Activated naive CD4-positive, alpha-beta T cell treated with anti-CD3 and anti-CD28 coated beads for 36 hours (primary cell): Measurements from ENCODE around the gene GPC2. TPM values are rescaled to one million over a fixed set of nuclear protein-coding genes. Genes with fewer than 3 reads are reported as not detected.
A peak's percentile ranks its signal among the peaks of the same experiment; 100 is the strongest.

Experiments used
- CTCF ChIA-PET: fragments of 350-600 bp; sonication (Branson Sonifier 250); formaldehyde crosslinking; loops from one replicate; lab custom pipeline; 2021; ENCODE audit warnings: antibody characterized with exemption; lab: Charles Lee
- DNase-seq: peaks from one replicate; pipeline ENCODE4 v3.0.0-alpha.2; 2020
- H3K27ac Mint-ChIP-seq: one replicate; pipeline ENCODE4 v1.8.0; 2021; ENCODE audit warnings: mild to moderate bottlenecking, mixed read lengths
- H3K27me3 Mint-ChIP-seq: one replicate; pipeline ENCODE4 v1.8.0; 2021; ENCODE audit warnings: low read depth, mixed read lengths
- H3K36me3 Mint-ChIP-seq: one replicate; pipeline ENCODE4 v1.8.0; 2021; ENCODE audit warnings: low read depth, mixed read lengths
- H3K4me1 Mint-ChIP-seq: one replicate; pipeline ENCODE4 v1.8.0; 2021; ENCODE audit warnings: low read depth, mixed read lengths
- H3K4me3 Mint-ChIP-seq: one replicate; pipeline ENCODE4 v1.8.0; 2021; ENCODE audit warnings: mild to moderate bottlenecking, moderate library complexity, mixed read lengths
- H3K9me3 Mint-ChIP-seq: one replicate; pipeline ENCODE4 v1.8.0; 2021; ENCODE audit warnings: mixed read lengths
- intact Hi-C: fragments of 100-400 bp; cut with micrococcal nuclease; formaldehyde crosslinking; loops from one replicate; pipeline ENCODE4 v1.15.1; 2023
- microRNA-seq: library from miRNA; unstranded; fragments of <30 nt; microRNA quantifications from one replicate; pipeline ENCODE4 v1.2.0, GENCODE V29; 2022; ENCODE audit warnings: borderline microRNAs expressed, borderline replicate concordance
- total RNA-seq, 2 experiments: library from RNA; stranded (reverse); gene quantifications; one replicate each; pipeline ENCODE4 v1.2.3, GENCODE V29; 2021

Gene GPC2
- total RNA-seq, 2 experiments from 2014 or later: 7.6 to 9.5 TPM

DNA sequence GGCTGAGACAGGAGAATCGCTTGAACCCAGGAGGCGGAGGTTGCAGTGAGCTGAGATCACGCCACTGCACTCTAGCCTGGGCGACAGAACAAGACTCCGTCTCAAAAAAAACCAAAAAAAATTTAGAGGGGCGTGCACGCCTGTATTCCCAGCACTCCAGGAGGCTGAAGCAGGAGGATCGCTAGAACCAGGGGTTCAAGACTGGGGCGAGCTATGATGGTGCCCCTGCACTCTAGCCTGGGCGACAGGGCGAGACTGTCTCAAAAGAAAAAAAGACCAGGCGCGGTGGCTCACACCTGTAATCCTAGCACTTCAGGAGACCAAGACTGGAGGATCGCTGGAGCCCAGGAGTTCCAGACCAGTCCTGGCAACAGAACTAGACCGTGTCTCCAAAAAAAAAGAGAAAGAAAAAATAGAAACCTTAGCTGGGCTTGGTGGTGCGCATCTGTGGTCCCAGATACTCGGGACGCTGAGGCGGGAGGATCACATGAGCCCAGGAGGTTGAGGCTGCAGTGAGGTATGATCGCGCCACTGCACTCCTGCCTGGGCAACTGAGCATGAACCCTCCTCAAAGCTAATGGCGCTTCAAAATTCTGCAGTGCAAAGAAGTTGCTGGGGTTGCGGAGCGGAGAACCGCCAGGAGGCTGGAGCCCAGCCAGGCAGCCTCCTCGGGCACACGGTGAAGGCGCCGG is 50.8 kb downstream of the GPC2 start:
- peak overlapping the region; percentile 99 for H3K27ac Mint-ChIP-seq
- CTCF ChIA-PET: interaction anchor here (0.7 to 1.0 kb wide), 5 partner anchors 23 to 261 kb away, joined by 3 to 4 read pairs (median 3); partner anchors contain the start of gene LAMTOR4
- H3K27me3 Mint-ChIP-seq: no peaks in the 10 kb centered on the region
- H3K36me3 Mint-ChIP-seq: peaks cover 13% of the 10 kb centered on the region
- H3K4me3 Mint-ChIP-seq: peak overlapping the region; percentile 100
- intact Hi-C loops: loop anchor here (1.0 to 5.0 kb wide), 5 partner anchors 25 to 719 kb away; partner anchors contain the start of genes AP4M1, BUD31, MCM7 and PDAP1
- no peak for DNase-seq
- H3K9me3 Mint-ChIP-seq: no peaks in the 10 kb centered on the region
- H3K4me1 Mint-ChIP-seq: peaks cover 27% of the 10 kb centered on the region

GRCh38 chr7:100124301-100125230 is 52.6 kb downstream of the GPC2 start:
- Mint-ChIP-seq H3K36me3 (peaks cover 13% of the 10 kb centered on the region), H3K27me3 (no peaks in the 10 kb centered on the region), H3K4me1 (peaks cover 31% of the 10 kb centered on the region), H3K9me3 (no peaks in the 10 kb centered on the region), H3K4me3 (peak overlapping the region; percentile 13), H3K27ac (peak overlapping the region; percentile 38)
- intact Hi-C loops: loop anchor here (5.0 kb wide), 1 partner anchor 717 kb away; the partner anchor contains the start of genes BUD31 and PDAP1
- DNase-seq: no peak
- CTCF ChIA-PET: interaction anchor here (0.6 to 1.0 kb wide), 6 partner anchors 42 to 1023 kb away, joined by 3 to 4 read pairs (median 3); no protein-coding TSS in a partner anchor

DNA sequence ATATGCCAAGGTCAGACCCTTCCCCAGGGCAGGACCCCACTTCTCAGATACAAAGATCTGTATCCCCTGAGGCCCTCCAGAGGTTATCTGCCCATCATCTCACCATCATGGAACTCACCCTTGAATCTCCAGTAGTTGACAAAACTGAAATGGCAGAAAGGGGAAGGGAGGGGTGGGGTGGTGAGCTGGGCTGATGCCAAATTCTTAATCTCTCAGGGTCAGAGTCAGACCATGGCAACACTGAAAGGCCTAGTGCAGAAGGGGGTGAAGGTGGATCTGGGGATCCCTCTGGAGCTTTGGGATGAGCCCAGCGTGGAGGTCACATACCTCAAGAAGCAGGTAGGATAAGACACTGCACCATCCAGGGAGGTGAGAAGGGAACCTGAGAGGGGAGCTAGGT is 54.6 kb downstream of the GPC2 start:
- intact Hi-C loops: no loop called here

GRCh38 chr7:100122067-100122466 is 55.1 kb downstream of the GPC2 start:
- no peak for DNase-seq
- Mint-ChIP-seq H3K27ac (no peak overlapping the region), H3K9me3 (no peaks in the 10 kb centered on the region), H3K36me3 (peaks cover 13% of the 10 kb centered on the region), H3K27me3 (no peaks in the 10 kb centered on the region), H3K4me3 (no peak overlapping the region), H3K4me1 (peaks cover 32% of the 10 kb centered on the region)
- intact Hi-C loops: no loop called here
- CTCF ChIA-PET: interaction anchor here (2.0 to 2.5 kb wide), 2 partner anchors 9 to 11 kb away, joined by 7 read pairs; no protein-coding TSS in a partner anchor

More for the DNA sequence above, 54.6 kb downstream of the GPC2 start:
- H3K4me3 Mint-ChIP-seq: no peak overlapping the region
- CTCF ChIA-PET: interaction anchor here (0.6 to 2.0 kb wide), 2 partner anchors 10 to 24 kb away, joined by 4 to 7 read pairs; no protein-coding TSS in a partner anchor
- H3K36me3 Mint-ChIP-seq: peaks cover 13% of the 10 kb centered on the region
- no peaks in the 10 kb centered on the region for H3K9me3 Mint-ChIP-seq
- H3K27ac Mint-ChIP-seq: no peak overlapping the region
- DNase-seq: no peak
- H3K27me3 Mint-ChIP-seq: no peaks in the 10 kb centered on the region
- peaks cover 32% of the 10 kb centered on the region for H3K4me1 Mint-ChIP-seq

- no peaks in the 10 kb centered on the region for H3K9me3 Mint-ChIP-seq
- peaks cover 31% of the 10 kb centered on the region for H3K4me1 Mint-ChIP-seq
- CTCF ChIA-PET: interaction anchor here (0.6 to 2.5 kb wide), 4 partner anchors 10 to 202 kb away, joined by 3 to 7 read pairs (median 4); no protein-coding TSS in a partner anchor
- H3K27me3 Mint-ChIP-seq: no peaks in the 10 kb centered on the region
- no peak for DNase-seq
- intact Hi-C loops: loop anchor here (1.0 kb wide), 2 partner anchors 28 to 100 kb away; partner anchors contain the start of gene LAMTOR4
- H3K27ac Mint-ChIP-seq: peak overlapping the region; percentile 95
- peak overlapping the region; percentile 93 for H3K4me3 Mint-ChIP-seq
- peaks cover 14% of the 10 kb centered on the region for H3K36me3 Mint-ChIP-seq
Measured at GRCh38 chr7:100120733-100121036, 56.5 kb downstream of the GPC2 start.

- intact Hi-C loops: loop anchor here (1.0 kb wide), 5 partner anchors 7 to 309 kb away; partner anchors contain the start of genes AP4M1, LAMTOR4, MCM7 and MEPCE
- Mint-ChIP-seq H3K4me3 (peak overlapping the region; percentile 93), H3K4me1 (peaks cover 26% of the 10 kb centered on the region), H3K27ac (peak overlapping the region; percentile 95), H3K27me3 (no peaks in the 10 kb centered on the region), H3K9me3 (no peaks in the 10 kb centered on the region), H3K36me3 (peaks cover 11% of the 10 kb centered on the region)
- DNase-seq: peak; percentile 80
- CTCF ChIA-PET: interaction anchor here (1.4 to 2.5 kb wide), 2 partner anchors 10 to 13 kb away, joined by 3 to 7 read pairs; no protein-coding TSS in a partner anchor
Measured at GRCh38 chr7:100119970-100120732, 57.0 kb downstream of the GPC2 start.

Small RNA genes lying within 50 kb of the gene (microRNA-seq; reads per million reads assigned to microRNA genes)
- gene MIR4658: not detected

Other genes with a start within 250 kb of the GPC2 start
- 1 to 10 TPM in 1 of 2 experiments, under 1 TPM in 1; 0.62 to 1.1 TPM for gene GJC3, start 247.8 kb downstream of the GPC2 start, total RNA-seq
- not detected for gene AZGP1, start 201.3 kb downstream of the GPC2 start, total RNA-seq
- 10 to 100 TPM; 64.4 to 67.9 TPM for gene ZKSCAN1, start 161.8 kb downstream of the GPC2 start, total RNA-seq
- 1 to 10 TPM; 6.2 to 6.4 TPM for gene ZSCAN21, start 127.6 kb downstream of the GPC2 start, total RNA-seq
- gene ZNF3, start 95.7 kb downstream of the GPC2 start, total RNA-seq: 10 to 100 TPM; 13.1 to 14.0 TPM
- 10 to 100 TPM; 97.1 to 97.8 TPM for gene COPS6, start 88.4 kb downstream of the GPC2 start, total RNA-seq
- 100 to 1,000 TPM; 390 to 395 TPM for gene MCM7, start 76.0 kb downstream of the GPC2 start, total RNA-seq
- 10 to 100 TPM; 12.6 to 12.7 TPM for gene AP4M1, start 75.7 kb downstream of the GPC2 start, total RNA-seq
- 10 to 100 TPM; 48.9 to 53.5 TPM for gene TAF6, start 58.0 kb downstream of the GPC2 start, total RNA-seq
- gene CNPY4, start 57.7 kb downstream of the GPC2 start, total RNA-seq: 1 to 10 TPM; 7.2 to 8.7 TPM
- 1 to 10 TPM; 2.3 to 2.9 TPM for gene MBLAC1, start 50.4 kb downstream of the GPC2 start, total RNA-seq
- gene LAMTOR4, start 28.5 kb downstream of the GPC2 start, total RNA-seq: 100 to 1,000 TPM; 129 to 135 TPM
- gene TRAPPC14, start 18.7 kb downstream of the GPC2 start, total RNA-seq: 10 to 100 TPM; 21.2 to 21.6 TPM
- 1 to 10 TPM; 6.2 to 6.5 TPM for gene GAL3ST4, start 8.8 kb downstream of the GPC2 start, total RNA-seq
- gene STAG3, start 537 bp upstream of the GPC2 start, total RNA-seq: 10 to 100 TPM; 38.4 to 41.0 TPM
- 10 to 100 TPM; 22.7 to 22.8 TPM for gene PVRIG, start 42.6 kb upstream of the GPC2 start, total RNA-seq
- gene SPDYE3, start 130.3 kb upstream of the GPC2 start, total RNA-seq: not detected
- gene PILRB, start 180.7 kb upstream of the GPC2 start, total RNA-seq: 10 to 100 TPM; 30.5 to 31.4 TPM
- gene PILRA, start 196.1 kb upstream of the GPC2 start, total RNA-seq: under 1 TPM; 0.27 to 0.29 TPM